Kasumi-1 (cell line): ENCODE data around the gene PYGM.

Experiments used
- DNase-seq, 2 experiments: peaks; one replicate each; lab custom pipeline; 2025; lab: John Stamatoyannopoulos, UW

The PYGM gene

DNA sequence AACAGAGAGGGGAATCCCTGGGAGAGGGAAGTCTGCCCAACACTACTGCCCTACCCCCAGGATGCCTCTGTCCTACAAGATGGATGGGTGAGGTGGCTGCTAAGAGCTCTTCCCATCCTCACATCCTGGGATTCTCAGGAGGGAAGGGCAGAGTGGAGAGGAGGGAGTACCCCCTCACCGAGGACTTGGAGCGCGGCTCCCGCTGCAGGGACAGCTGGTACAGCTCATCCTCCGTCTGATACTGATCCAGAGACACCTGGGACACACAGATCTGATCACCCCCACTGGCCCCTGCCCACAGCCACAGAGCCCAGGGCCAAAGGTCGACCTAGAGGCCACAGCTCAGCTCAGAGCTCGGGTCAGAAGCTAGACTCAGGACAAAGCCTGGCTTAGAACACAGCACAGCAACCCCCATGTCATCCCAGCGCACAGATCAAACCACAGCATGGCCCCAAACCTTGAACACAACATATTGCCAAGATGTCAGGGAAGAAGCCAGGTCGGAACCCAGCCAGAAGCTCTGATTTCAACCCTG is 24.0 kb downstream of the PYGM start:
- no peak for DNase-seq

DNA sequence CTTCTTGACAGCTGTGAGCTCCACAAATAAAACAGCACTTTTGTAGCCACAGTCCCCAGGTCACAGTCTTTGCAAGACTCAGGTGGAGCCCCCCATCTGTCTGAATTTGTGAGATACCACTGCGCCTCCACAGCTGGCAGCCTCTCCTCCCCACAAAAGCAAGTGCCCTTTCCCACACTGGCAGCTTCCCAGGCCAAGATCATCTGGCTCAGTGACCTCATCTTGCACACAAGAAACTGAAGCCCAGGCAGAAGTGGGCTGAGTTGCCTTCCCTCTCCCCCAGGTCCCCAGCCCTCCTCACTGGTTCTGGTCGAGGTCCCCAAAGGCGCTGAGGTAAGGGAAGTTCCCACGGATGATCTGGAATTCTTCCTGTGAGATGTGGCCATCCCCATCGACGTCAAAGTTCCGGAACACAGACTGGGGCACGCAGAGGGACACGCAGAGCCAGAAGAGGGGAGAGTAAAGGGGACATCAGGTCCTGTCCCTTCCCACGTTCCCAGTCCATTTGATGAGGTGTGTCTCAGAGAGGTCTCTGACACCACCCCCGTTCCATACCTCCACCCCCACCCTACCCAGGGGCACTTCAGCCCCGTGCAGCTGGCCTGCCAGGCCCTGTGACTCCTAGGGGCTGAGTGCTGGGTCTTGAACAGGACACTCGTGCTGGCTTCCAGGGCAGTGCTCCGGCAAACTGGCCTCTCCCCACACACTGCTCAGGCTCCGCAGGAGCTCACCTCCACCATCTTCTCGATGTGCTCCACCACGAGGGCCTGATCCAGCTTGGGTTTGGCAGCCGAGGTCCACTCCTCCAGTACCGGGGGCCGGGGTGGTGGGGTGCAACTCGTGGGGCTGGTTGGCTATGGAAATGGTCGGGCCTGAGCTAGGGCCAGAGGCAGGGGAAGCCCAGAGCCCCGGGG is 24.7 kb downstream of the PYGM start:
- DNase-seq, result no peak

DNA sequence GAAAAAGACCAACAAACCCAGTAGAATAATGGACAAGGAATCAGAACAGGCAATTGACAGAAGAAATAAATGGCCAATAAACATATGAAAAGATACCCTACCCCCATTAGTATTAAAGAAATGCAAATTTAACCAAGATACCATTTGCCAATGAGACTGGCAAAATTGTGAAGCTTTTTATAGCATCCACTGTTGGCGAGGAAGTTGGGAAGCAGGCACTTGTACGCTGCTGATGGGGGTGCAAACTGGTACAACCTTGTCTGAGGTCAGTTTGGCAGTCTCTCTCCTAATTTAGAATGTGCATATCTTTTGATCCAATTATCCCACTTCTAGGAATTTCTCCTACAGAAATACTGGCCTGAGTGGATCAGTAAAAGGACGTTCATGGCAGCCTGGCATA is 28.2 kb downstream of the PYGM start:
- DNase-seq, result no peak

DNA sequence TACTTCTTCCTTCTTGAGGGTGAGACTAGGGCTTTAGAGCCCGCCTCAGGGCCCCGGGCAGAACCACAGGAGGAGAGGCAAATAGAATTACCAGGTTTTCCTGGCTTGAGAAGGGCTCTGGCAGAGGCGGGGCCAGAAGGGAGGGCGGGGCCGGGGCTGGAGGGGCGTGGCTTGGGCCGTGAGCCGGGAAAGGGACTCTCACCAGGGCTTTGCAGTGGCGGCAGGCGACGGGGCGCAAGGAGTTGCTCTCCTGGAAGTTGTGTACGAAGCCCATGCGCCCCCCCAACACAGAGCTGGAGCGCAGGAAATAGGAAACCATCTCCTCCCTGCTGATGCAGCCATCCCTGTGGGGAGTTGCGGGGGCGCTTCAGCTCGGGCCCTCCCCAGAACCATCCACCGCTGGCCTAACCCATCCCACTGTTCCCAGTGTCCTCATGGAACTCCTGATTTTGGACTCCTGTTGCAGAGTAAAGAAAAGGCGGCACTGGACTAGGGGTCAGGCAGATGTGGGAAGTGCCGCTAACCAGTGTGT is 29.9 kb downstream of the PYGM start:
- DNase-seq, result no peak

DNA sequence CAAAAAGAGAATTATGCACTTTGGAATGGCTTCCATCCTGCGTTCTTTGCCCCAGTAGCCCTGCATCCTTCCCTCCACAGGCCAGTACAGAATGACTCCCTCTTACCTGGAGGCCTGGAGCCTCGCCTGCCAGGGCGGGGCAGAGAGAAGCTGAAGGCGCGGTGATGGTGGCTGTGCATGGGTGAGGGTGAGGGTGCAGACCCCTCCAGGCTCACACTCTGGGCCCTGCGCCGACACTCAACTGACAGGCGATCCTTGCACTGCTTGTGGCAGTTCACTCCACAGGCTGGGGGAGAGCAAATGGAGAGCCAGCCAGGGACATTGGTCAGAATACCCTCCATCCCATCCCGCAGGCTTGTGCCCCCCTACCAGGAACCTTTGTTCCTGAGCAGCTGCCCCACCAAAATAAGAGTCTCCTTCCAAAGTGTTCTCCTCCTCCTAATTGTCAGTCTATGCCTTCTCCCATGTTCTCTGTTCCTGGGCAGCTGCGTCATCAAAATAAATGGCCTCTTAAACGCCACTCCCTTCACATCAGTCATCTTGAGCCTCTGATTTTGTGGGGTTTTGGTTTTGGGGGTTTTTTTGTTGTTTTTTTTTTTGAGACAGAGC is 30.9 kb downstream of the PYGM start:
- DNase-seq, result no peak

DNA sequence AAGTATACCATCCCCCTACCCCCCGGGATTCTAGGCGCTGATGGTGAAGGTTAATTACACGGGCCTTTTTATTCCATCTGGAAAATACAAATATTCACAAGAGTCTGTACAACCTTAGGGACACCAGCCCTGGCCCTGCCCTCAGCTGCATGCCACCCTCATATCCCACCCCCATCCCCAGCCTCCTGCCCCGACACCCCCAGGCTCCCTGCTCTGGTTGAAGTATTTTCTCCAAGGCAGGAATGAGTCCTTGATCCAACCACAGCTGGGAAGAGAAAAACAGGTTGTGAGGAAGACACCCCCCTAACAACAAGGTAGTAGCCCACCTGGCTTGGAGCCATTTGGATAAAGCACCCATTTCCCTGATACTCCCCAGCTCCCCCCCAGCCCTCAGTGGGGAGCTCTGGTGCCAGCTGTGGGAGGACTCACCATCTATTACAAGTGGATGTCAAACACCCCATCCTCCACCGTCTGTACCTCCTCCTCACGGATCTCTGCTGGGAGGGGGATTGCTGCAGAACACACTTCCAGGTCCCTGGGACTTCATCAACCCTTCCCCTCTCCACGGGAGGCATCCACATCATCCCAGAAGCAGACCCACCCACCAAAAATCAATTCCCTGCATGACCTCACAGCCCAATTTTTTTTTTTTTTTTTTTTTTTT is 32.8 kb downstream of the PYGM start:
- no peak for DNase-seq

DNA sequence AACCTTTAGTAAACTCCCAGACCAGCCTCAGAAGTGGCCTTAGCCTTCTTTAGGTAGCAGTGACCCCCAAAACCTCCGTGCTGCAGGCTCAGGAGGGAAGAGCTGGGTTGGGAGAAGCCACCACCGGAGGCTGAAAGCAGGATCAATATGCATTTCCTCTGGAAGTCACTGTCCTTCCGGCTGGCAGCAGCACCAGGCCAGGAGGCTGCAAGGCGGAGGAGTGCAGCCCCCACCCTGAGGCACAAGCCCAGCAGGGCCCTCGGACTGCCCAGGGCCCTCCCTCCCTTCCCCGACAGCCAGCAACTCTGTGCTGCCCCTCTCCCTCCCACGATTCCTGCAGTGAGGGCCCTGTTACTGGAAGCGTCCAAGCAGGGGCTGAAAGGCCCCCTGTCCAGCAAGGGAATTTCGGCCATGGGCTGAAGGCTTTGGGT is 33.5 kb downstream of the PYGM start:
- no peak for DNase-seq

DNA sequence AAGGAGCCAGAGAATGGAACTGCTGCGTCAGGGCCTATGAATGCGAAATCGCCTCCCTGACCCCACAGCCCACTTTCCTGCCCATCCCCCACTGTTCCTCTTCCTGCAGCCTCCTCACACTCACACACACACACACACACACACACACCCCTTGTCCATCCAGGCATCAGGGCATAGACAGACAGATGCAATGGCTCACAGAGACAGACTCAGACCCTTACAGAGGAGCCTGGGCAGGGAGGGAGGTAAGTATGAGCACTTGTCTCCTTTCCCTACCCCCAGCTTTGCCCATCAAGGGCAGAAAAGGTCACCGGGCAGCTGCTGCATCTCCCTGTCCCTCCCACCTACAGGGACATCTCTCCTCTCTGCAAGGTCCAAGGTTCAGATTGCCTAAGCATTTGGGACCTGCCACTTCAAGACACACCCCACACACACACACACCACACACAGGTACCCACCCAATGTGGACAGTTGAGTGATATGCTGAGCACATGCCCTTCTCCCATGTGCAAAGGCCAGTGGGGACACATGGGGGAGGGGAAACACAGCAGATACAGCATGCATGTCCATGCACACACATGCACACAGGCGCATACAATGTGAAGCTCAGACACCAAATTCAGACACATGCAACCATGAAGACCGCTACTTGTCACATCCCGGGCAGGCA is 34.8 kb downstream of the PYGM start:
- no peak for DNase-seq

DNA sequence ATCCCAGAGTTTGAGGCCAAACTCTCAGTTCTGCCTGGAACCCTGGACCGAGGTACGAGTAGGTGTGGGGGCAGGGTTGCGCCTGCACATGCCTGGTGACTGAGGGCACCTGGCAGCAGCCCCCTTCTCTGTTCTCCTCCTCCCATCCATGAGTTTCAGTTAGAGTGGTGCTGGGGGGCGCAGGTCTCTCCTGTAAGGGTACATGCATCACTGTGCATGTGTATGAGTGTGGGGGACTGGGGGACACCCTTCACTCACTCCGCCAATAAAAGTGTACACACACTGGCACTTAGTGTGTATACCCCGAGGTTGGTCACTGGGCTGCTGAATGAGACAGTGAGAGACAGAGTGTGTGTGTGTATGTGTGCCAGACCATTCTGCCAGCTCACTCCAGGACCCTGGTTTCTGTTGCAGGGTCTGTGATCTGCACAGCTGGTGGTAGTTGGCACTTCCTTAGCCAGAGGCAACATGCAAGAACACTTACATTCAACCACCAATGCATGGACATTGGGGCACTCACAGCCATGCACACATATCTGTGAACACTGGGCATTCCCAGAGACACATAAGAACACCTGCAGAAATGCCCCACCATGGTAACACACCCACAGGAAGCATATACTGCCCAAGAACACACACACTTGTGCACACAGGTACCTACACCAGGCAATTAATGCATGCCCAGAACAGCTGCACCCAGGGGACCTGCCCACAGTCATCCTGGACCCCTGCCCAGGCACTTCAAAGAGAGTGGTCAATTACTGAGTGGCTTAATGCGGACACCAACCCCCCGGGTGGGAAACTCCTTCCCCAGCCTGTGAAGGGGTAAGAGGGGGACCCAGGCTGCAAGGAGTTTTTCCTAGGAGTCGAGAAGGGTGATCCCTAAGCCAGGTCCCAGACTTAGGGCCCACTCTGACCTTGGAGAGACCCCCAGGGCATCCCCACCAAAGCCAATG is 35.6 kb downstream of the PYGM start:
- DNase-seq, result no peak

DNA sequence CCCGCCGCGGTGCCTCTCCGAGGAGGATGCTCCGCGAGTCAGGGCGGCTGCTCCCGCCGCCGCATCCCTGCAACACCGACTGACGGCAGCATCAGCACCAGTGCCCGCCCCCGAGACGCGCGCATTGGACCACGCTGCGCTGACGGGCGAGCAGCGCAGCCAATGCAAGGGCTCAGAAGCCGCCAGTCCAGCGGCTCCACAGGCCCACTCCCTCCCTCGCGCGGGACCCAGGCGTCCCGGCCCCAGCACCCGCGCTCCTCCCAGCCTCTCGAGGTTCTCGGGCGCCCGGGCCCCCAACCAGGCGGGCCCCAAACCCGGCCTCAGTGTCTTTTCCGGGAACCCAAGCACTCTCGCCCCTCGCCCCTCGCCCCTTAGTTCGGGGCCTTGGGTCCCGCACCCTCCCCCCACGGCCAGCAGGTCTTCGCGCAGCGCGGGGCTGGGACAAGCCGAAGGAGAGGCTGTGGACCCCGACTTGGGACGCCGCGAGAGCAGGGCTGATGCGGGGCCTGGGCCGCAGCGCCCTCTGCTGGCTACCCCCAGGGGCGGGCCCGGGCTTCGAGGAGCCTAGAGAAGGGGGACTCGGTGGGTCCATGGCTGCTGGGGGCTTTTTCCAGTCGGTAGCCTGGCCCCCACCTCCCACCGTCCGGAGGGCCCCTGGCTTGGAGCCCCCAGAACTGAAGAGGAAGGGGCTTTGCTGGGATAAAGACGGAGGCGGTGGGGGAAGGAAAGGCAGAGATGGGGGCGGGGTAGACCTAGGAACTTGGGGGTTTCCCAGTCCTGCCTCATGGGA is 36.5 kb downstream of the PYGM start, which contains the start of gene NRXN2:
Gene NRXN2, minus strand, starts transcription at position 81 of the 790 bp plus-strand sequence. CDS start 9,498 bp downstream, outside the sequence.
- peak; percentile 47 to 54 for DNase-seq

DNA sequence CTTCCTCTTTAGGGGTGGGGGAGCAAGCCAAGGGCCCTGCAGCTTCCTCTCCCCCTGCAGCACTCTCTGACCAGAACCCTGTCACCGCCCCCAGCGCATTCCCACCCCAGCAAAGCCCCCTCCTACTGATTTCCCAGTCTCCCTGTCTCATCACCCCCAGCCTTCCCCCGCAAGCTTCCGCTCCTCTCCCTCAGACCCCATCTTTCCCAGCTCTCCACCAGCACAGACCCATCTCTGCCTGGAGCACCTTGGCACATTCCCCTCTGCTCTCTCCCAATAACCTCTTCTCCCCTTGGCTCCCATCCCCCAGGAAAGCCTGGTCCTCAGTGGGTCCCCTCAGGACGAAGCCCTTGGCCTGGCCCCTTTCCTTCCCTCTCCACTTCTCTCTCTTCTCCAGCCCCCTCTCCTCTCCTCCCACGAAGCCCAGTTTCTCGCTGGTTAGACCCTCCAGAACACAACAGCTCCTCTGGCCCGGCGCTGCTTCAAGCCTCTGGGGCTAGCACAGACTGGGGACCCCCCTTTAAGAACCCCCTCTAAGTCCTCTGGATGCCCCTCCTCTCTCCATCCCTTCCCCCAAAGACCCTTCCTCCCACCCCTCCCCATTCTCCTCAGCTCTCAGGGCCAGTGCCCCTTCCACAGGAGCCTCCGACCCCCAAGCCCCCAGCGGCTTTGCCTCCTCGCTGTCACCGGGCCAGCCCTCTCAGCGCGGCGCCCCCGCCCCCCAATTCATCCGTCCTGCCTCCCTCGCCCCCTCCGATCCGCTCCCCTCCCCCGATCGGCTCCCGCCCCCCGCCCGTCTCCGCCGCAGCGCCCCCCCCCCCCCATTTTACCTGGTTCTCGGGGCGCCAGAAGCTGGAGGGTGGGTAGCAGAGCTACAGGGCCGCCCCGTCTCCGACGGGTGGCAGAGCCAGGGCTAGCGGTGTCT is 37.4 kb downstream of the PYGM start:
- DNase-seq, result no peak

DNA sequence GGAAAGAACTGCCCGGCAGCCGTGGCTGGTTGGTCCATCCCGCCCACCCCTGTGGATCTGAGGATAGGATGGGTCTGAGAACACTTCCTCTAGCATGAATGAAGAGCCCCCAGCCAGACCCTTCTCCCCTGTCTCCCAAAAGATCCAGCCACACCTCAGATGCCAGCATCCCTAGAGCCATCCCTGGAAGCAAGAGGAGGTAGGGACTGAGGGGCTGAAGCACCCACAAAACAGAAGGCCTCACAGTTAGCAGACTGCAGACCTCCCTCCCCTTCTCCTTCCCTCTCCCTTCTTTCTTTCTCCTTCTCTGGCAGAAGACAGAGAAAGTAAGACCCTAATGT is 38.4 kb downstream of the PYGM start:
- no peak for DNase-seq

DNA sequence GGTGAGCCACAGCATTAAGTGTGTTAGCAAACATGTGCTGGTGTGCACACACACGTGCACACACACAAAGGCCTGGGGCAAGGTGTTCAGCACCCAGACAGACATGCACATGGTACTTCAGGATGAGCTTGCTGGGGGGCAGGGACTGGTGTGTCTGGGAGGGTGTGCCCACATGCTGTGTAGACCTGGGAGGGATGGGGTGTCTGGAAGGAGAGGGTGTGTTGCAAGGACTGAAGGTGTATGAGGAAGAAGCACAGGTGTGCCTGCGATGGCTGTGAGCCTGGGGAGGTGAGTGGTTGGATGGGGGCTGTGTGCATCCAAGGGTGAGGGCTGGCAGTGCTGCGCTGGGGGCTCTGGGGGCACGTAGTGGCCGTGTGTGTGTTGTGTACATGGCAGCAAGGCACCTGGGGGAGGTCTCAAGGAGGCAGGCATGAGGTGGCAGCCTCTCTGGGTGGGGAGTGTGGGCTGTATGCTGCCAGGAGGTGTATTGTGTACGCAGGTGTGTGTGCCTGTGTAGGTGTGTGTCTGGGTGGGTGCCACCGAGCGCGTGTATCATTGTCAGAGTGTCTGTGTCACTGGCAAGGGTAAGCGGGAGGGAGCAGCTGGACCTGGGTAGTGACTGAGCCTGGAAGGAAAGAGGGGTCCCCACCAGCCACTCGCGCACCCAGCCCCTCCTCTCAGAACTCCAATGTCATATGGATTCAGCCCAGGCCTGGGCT is 39.0 kb downstream of the PYGM start:
- no peak for DNase-seq

DNA sequence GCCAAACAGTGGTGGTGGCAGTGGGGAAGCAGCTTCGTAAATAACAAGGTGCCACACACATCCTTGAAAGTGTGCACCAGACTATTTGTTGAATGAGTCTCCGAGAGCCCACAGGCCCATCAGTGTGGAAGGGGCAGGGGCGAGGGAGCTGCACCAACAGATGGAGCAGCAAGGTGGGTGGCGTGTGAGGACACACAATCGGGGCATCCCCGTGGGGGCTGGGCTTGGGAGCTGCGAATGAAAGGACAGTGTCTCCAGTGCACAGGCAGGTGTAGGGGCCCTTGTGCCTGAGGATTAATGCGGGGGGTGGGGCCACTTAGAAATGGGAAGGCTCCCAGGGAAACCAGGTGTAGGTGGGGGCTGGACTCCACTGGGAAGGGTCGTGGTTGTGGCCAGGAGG is 39.6 kb downstream of the PYGM start:
- DNase-seq, result no peak

DNA sequence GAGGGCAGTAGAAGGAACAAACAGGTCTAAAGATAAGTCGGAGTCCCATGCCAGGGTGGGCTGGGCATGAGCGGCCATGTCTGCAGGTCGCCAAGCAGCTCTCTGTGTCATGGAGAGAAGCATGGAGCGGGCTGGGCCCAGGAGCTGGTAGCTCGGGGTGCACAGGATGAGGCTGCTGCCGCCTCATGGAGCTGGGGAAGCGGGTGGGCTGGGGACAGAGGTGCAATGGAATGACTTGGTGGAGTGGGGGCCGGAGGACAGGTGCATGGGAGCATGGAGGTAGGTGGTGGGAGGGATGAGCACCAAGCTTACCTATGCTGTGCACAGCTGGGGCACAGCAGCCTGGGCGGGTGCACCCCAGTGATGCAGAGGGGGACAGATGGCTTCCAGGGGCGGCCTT is 40.4 kb downstream of the PYGM start:
- DNase-seq, result no peak

DNA sequence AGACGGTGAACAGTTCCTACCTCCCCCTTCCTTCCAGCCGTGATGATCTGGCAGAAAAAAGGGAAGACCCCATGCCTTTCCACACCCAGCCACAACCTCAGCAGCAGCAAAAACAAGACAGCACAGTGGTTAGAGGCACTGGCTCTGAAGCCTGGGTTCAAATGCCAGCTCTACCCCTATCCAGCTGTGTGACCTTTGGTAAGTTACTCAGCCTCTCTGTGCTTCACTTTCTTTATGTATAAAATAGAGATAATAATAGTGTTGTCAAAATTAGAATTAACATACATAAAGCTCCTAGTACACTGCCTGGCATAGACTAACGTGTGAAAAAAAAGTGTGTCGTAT is 41.0 kb downstream of the PYGM start:
- no peak for DNase-seq

DNA sequence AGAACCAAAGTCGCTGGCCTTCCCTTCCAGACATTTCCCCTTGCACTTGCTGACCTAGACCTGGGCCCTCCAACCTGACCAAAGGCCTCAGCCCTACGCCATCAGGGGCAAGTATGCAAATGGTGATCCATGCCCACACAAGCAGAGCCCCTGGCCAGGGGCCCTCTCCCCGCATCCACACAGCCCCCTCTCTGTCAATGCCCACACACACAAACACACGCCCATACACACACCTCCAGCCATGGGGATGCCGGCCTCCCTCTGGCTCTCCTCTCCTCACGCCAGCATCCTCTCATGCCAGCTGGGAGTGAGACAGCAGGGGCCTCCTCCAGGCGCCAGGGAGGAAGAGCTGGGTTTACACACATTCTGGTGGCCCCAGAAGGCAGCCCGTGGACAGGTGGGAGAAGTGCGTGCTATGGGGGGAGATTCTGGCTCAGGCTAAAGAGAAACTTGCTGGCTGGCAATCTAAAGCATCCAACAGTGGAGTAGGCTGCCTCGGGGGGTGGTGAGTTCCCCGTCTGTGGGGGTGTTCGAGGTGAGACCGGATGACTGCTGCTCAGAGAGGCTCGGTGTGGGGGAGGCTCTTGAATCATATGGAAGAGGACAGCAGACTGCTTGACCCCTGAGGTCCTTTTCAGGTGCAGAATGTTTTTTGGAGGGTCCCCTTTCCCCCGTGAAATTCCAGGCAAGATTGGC is 41.5 kb downstream of the PYGM start:
- no peak for DNase-seq

DNA sequence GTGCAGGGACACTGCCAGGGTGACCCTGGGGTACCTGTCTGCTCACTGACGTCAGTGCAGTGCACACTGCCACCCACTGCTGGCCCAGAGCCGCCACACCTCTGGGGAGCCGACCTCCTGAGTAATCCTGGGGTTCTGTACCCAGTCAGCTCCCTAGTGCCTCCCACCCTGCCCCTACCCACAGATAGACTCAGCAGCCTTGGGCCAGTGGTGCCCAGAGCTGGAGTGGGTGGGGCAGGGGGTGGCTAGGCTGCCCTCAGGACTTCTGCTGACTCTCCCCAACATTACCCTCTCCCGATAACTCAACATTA is 42.6 kb downstream of the PYGM start:
- DNase-seq, result no peak
